ENCODE data around the gene CNTN4.

GRCh38 chr3:2872884-2873283 lies 774.2 kb downstream of the CNTN4 start:
- TF ChIP-seq POLR2A (IDR thresholded peaks at IDR 0.05) (no peak), CTCF (IDR thresholded peaks at IDR 0.05) (no peak)

Measured in gastroesophageal sphincter (tissue), 3 donors.